HG03439 (cell line): ENCODE measurements around the gene DEFB131A.
"Not testable (repeated sequence)": the region's sequence is repeated elsewhere in the genome, so short reads cannot be mapped to it uniquely, and the experiment has no call there.

ENCODE experiments used
- ATAC-seq: cut with Tn5 transposase; IDR thresholded peaks from one replicate; pipeline ENCODE4 v1.9.1; 2021; ENCODE audit warnings: mild to moderate bottlenecking, moderate library complexity; ENCODE audit not compliant: unreplicated experiment

DEFB131A gene

DNA sequence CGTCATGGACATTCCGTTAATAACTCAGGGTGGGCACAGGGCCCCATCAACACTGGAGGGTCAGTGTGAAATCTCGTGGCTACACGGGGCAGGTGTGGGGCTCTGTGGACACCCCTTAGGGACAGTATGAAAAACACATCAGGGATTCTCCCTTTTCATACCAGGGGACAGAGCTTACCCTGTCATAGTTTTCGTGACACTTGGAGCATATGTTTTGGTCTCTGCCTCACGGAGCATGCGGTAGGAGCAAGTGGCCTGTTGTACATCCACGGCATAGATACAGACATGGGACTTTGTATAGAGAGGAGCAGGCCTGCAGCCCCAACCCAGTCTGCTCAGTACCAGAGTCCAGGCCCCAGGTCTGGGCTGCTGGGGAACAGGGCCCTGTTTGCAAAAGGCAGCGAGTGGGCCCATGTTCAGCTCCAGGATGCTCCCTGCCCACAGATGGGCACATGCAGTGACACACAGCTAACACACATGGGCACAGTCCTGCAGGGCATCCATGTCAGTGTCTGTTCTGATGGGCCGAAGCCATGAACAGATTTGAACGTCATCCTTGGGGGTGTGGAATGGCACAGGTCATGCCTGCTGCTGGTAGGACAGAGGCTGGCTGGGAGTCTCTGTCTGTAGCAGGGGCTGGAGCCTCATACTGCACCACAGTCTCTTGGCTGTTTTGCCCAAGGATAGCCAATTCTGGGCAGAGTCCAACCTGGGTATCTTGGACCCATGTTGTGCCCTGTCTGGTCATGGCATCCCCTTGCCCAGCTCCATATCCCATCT, 50.2 kb downstream of the DEFB131A start:
- not testable (repeated sequence) for ATAC-seq

DNA sequence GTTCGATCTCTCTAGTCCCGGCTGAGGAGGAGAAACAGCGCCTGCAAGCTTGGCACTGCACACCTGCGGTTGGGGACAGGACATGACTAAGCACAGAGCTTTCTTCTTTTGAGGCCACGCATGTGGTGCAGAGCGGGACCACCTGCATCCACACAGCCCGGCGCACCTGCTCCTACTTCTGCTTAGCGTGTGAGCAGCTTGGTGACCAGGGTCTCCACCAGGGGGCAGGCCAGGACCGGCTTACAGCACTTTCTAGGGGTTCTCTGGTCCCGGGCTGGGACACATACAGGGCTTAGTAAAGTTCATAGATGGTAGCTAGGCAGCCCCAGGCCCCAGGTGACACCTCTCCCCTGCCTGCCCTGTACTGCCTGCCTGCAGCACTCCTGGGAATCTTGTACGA, 51.2 kb downstream of the DEFB131A start:
- ATAC-seq: not testable (repeated sequence)

GRCh38 chr4:9497575-9498467, 53.6 kb downstream of the DEFB131A start:
- not testable (repeated sequence) for ATAC-seq

GRCh38 chr4:9498468-9499040, 54.3 kb downstream of the DEFB131A start:
- not testable (repeated sequence) for ATAC-seq

- ATAC-seq: not testable (repeated sequence)
These were observed 55.8 kb downstream of the DEFB131A start for GRCh38 chr4:9499974-9500487.
